Right ventricle myocardium superior (tissue), 1 donor: ENCODE measurements around the gene FAM9A. TPM values are rescaled to one million over a fixed set of nuclear protein-coding genes. Genes with fewer than 3 reads are reported as not detected.
"Not testable (repeated sequence)": the region's sequence is repeated elsewhere in the genome, so short reads cannot be mapped to it uniquely, and the experiment has no call there.

Experiments
- ATAC-seq: fragments of 200-7000 bp; cut with Tn5 transposase; one replicate; pipeline ENCODE4 v1.9.1; 2020; ENCODE audit warnings: mild to moderate bottlenecking; ENCODE audit not compliant: poor library complexity
- DNase-seq: peaks from one replicate; pipeline ENCODE4 v3.0.0-alpha.2; 2020
- intact Hi-C: fragments of 100-400 bp; cut with DNase I; formaldehyde crosslinking; loops from one replicate; pipeline ENCODE4 v1.11.2; 2022
- total RNA-seq: library from RNA; stranded (reverse); fragmentation: NEBNext Ultra II Directional; extraction: Animal tissue kit (Norgen Biotek cat#: 25700); gene quantifications from one replicate; pipeline ENCODE4 v1.2.1, GENCODE V29; 2021
- donor health status: DM: no; HTN: yes; CAD: no; lungs with severe emphysema.

Gene FAM9A
- total RNA-seq, 1 donor from 2014 or later, result not detected

DNA sequence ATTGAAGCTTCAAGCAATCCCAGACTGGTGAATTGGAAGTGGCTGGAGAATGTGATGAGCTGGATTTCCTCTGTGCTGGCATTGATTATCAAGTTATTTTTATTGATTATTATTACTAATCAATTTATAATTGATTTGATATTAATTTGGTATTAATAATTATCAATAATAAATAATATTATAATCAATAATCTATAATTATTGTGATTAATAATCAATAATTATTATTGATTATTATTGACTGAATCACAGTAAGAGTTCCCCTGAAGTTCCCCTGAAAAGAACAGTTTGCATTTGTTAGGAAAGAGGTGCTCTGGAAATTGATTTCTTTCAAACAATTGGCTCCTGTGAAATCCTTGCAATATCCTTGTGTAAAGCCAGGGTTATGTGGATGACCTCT, 7.5 kb upstream of the FAM9A start:
- intact Hi-C loops, result no loop called here
- ATAC-seq, result no peak

DNA sequence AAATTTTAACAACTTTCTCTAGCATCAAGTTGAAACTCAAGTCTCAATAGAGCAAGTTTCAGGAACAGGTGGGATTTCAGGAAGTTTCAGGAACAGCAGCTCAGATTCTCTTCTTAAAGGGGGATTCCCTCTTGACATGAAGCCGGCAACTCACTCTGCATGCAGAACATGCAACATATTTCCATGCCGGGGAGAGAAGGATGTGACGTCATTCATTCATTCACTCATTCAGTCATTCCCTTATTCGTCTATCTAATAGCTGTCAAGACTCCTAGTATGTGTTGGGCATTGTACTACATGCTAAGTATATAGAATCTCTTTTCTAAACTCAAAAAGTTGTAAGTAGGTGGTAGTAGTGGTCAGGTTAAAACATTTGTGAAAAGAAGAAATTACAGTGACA, 4.8 kb upstream of the FAM9A start:
- intact Hi-C loops, result no loop called here
- DNase-seq (no peak), ATAC-seq (no peak)

More for the DNA sequence above, 7.5 kb upstream of the FAM9A start:
- DNase-seq, result no peak

DNA sequence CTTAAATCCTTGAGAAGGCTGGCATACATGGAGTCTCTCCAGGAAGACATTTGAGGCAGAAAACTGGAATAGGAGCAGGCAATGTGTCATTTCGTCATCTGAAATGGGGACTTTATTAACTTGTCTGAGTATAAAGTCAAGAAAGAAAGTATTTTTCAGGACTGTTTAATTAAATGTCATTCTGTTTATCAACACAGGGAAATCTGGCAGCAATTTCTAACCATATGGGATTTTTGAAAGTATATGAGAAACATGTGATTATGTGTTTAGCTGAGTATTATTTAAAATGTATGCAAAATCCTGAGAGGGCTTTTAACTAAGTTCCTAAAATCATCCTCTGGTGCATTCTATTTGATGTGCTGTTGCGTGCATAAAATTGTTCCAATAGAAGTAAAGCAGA, 3.9 kb upstream of the FAM9A start:
- DNase-seq (no peak), ATAC-seq (no peak)

DNA sequence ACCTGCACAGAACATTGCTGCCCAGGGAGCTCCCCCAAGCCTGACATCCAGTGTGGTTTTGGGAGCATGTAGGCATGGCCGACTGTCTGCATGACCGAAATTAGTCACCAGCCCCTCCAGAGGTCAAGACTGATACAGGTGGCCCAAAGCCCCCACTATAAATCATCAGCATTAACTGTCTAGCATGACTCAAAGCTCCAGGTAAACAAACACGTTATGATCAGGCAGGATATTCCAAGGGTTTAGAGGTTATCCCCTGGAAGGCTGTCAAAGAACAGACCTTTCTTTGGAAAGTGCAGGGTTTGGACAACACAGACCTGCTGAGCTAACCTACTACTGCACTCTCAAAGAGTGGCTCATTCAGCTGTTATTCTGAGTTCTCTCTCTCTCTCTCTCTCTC, 2.1 kb upstream of the FAM9A start:
- ATAC-seq, result no peak
- intact Hi-C loops, result no loop called here
- no peak for DNase-seq

More for the DNA sequence above, 3.9 kb upstream of the FAM9A start:
- intact Hi-C loops, result no loop called here

GRCh38 chrX:8800351-8800750, 832 bp downstream of the FAM9A start:
- DNase-seq, intact Hi-C loops, ATAC-seq: not testable (repeated sequence)

DNA sequence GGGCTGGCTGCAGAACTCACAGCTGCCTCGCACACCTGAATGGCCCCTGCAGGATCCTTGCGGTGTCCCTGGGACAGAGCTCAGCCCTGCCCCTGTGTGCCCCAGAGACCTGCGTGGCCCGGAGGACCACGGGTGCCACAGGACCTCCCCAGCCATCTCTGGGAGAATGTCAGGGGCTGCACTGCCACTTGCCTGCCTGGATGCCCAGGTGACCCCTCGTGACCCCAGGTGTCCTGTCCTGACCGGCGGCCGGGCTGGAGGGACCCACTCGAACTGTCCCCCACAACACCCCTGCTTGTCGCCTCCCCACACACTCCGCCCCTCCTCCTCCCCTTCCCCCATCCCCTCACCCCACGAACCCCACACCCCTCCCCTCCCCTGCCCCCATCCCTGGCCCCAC, 1.9 kb downstream of the FAM9A start:
- intact Hi-C loops, ATAC-seq, DNase-seq: not testable (repeated sequence)

- DNase-seq, intact Hi-C loops, ATAC-seq: not testable (repeated sequence)
Measured at GRCh38 chrX:8798702-8799101, 2.5 kb downstream of the FAM9A start.

DNA sequence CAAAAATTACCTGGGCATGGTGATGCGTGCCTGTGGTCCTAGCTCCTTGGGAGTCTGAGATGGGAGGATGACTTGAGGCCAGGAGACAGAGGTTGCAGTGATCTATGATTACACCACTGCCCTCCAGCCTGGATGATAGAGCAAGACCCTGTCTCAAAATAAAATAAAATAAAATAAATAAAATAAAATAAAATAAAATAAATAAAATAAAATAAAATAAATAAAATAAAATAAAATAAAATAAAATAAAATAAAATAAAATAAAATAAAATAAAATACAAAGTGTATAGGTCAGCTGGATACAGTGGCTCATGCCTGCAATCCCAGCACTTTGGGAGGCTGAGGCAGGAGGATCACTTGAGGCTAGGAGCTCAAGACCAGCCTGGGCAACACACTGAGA, 14.1 kb downstream of the FAM9A start:
- ATAC-seq, intact Hi-C loops, DNase-seq: not testable (repeated sequence)

DNA sequence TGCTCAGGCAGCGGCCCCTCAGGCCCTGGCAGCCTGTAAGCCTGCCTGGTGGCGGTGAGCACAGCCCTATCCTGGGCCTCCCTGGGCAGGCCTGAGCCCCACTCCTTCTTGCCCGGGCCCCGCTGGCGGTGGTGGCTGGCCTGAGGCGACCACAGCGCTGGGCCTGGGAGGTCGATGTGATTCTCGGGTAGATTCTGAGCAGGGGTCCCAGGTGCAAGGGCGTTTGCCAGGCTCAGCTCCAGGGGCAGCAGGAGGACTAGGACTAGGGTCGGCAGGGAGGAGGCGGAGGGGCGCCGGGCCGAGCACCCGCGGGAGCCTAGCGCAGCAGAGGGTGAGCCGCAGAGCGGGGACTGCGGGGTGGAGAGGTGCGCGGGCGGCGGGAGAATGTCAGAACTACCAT, 17.0 kb downstream of the FAM9A start:
- DNase-seq, result no peak
- intact Hi-C loops, result no loop called here
- no peak for ATAC-seq

GRCh38 chrX:8783714-8784098, 17.5 kb downstream of the FAM9A start:
- intact Hi-C loops, result no loop called here
- no peak for DNase-seq
- ATAC-seq, result no peak

GRCh38 chrX:8783097-8783713, 18.0 kb downstream of the FAM9A start:
- ATAC-seq (no peak), DNase-seq (no peak)
- intact Hi-C loops, result no loop called here

DNA sequence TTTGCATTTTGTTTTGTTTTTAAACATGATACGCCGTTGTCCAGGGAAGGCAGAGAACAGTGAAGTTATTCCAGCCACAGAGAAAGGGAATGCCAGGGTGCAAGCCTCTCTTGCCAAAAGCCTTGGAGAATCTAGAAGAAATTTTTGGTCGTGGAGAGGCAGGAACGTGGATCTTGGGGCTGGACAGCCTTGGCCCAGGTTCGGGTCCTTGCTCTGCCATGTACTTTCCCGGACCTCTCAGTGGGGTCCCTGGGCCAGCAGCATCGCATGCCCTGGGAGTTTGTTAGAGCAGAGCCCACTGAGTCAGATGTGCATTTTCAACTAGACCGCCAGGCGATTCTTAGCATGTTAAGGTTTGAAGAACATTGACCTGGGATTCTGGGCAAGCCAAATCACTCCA, 18.6 kb downstream of the FAM9A start:
- DNase-seq, result no peak
- intact Hi-C loops, result no loop called here
- no peak for ATAC-seq

DNA sequence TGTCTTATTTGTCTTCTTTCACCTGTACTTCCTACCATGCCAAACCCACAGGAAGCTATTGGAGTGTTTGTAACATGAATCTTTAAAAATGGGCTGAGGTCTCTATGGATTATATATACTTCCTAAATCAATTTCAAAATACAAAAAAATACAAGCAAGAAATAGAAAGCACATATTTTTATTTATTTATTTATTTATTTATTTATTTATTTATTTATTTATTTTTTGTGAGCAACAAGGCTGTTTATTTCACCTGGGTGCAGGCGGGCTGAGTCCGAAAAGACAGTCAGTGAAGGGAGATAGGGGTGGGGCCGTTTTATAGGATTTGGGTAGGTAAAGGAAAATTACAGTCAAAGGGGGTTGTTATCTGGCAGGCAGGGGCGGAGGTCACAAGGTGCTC, 19.3 kb downstream of the FAM9A start:
- ATAC-seq, intact Hi-C loops: not testable (repeated sequence)

DNA sequence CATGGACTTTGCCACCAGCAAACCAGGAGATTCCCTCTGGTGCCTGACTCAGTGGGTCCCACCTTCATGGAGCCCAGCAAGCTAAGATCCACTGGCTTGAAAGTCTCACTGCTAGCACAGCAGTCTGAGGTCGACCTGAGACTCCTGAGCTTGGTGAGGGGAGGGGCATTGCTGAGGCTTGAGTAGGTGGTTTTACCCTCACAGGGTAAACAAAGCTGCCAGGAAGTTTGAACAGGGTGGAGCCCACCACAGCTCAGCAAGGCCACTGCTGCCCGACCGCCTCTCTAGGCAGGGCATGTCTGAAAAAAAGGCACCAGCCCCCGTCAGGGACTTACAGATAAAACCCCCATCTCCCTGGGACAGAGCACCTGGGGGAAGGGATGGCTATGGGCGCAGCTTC, 28.1 kb downstream of the FAM9A start:
- intact Hi-C loops, result no loop called here
- ATAC-seq, result no peak
- no peak for DNase-seq

More for the DNA sequence above, 19.3 kb downstream of the FAM9A start:
- DNase-seq, result not testable (repeated sequence)

GRCh38 chrX:8760021-8760420, 41.2 kb downstream of the FAM9A start:
- ATAC-seq (no peak), DNase-seq (no peak)
- intact Hi-C loops, result no loop called here

- DNase-seq, ATAC-seq: not testable (repeated sequence)
- intact Hi-C loops, result loop anchor here (10.0 kb wide), 1 partner anchor 56 kb away; no protein-coding TSS in a partner anchor
Measured at GRCh38 chrX:8758706-8759105, 42.5 kb downstream of the FAM9A start.

GRCh38 chrX:8757609-8758389, 43.4 kb downstream of the FAM9A start:
- intact Hi-C loops, result loop anchor here (10.0 kb wide), 1 partner anchor 57 kb away; no protein-coding TSS in a partner anchor
- not testable (repeated sequence) for ATAC-seq, DNase-seq

DNA sequence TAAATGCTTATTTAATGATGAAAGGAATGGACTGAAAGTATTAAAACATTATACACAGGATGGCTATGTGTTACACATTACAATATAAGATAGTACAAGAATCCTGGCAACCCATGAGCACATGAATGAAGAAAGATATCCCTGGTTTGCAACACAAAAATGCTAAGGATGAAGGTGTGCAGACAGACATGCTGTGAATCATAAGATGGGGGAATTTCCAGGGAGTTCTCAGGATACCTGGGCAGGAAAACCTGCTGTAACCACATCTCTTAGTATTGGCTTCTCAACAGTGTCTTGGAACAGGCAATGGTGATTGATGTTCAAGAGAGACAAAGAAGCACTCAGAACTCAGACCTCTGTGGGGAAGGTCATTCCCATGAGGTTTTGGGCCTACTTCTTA, 45.4 kb downstream of the FAM9A start:
- intact Hi-C loops, result loop anchor here (10.0 kb wide), 1 partner anchor 59 kb away; no protein-coding TSS in a partner anchor
- no peak for DNase-seq
- no peak for ATAC-seq

GRCh38 chrX:8755116-8755515, 46.1 kb downstream of the FAM9A start:
- DNase-seq, result no peak
- intact Hi-C loops, result loop anchor here (10.0 kb wide), 1 partner anchor 60 kb away; no protein-coding TSS in a partner anchor
- no peak for ATAC-seq

- intact Hi-C loops, result loop anchor here (10.0 kb wide), 1 partner anchor 65 kb away; no protein-coding TSS in a partner anchor
- no peak for DNase-seq
- ATAC-seq, result no peak
Measured at GRCh38 chrX:8749697-8750096, 51.5 kb downstream of the FAM9A start.
